Stimulated activated CD8-positive, alpha-beta memory T cell treated with anti-CD3 and anti-CD28 coated beads, Interleukin-12 subunit alpha, Interleukin-12 subunit beta, amount 100 ng/mL, for 24 hours (primary cell): ENCODE results near the gene DUSP2.
"Not testable (repeated sequence)": the region's sequence is repeated elsewhere in the genome, so short reads cannot be mapped to it uniquely, and the experiment has no call there.

Experiments
- DNase-seq: peaks from one replicate; pipeline ENCODE4 v3.0.0-alpha.2; 2020; ENCODE audit errors: extremely low read depth

The DUSP2 gene

GRCh38 chr2:96147593-96148201 lies 2.5 kb upstream of the DUSP2 start:
- no peak for DNase-seq

- no peak for DNase-seq
Measured at GRCh38 chr2:96146881-96147592, 1.8 kb upstream of the DUSP2 start.

GRCh38 chr2:96146153-96146880 lies 1.1 kb upstream of the DUSP2 start:
- DNase-seq = no peak

GRCh38 chr2:96145848-96146152 lies 560 bp upstream of the DUSP2 start:
- no peak for DNase-seq

GRCh38 chr2:96144481-96145035 lies 682 bp downstream of the DUSP2 start:
- DNase-seq = no peak

- no peak for DNase-seq
Measured at GRCh38 chr2:96143848-96144480, 1.3 kb downstream of the DUSP2 start.

GRCh38 chr2:96143231-96143847 lies 1.9 kb downstream of the DUSP2 start:
- no peak for DNase-seq

- DNase-seq = no peak
Measured at GRCh38 chr2:96142217-96143113, 2.8 kb downstream of the DUSP2 start.

- DNase-seq = not testable (repeated sequence)
Measured at GRCh38 chr2:96141624-96141967, 3.6 kb downstream of the DUSP2 start.

- DNase-seq = no peak
Measured at GRCh38 chr2:96140941-96141623, 4.2 kb downstream of the DUSP2 start.

- no peak for DNase-seq
Measured at GRCh38 chr2:96139181-96139758, 6.0 kb downstream of the DUSP2 start.

GRCh38 chr2:96138179-96139145 lies 6.8 kb downstream of the DUSP2 start, which contains the start of gene ASTL:
Gene ASTL, minus strand, starts transcription at chr2:96138502. Its CDS starts 66 bp downstream, at chr2:96138436.
- no peak for DNase-seq

GRCh38 chr2:96137321-96138178 lies 7.7 kb downstream of the DUSP2 start:
- no peak for DNase-seq

GRCh38 chr2:96136129-96136720 lies 9.0 kb downstream of the DUSP2 start:
- DNase-seq = no peak

- no peak for DNase-seq
Measured at GRCh38 chr2:96135621-96136020, 9.6 kb downstream of the DUSP2 start.

GRCh38 chr2:96135171-96135570 lies 10.1 kb downstream of the DUSP2 start:
- DNase-seq = no peak

- no peak for DNase-seq
Measured at GRCh38 chr2:96134421-96134820, 10.8 kb downstream of the DUSP2 start.
